Measurements from ENCODE around the gene TNFRSF14. TPM values are rescaled to one million over a fixed set of nuclear protein-coding genes. Genes with fewer than 3 reads are reported as not detected.

Gene TNFRSF14
- total and polyA plus RNA-seq, 2 of the 13 experiments (the other 11 are each of a cell fraction or from before 2014, with no cell fraction given), result 11.9 to 49.9 TPM

DNA sequence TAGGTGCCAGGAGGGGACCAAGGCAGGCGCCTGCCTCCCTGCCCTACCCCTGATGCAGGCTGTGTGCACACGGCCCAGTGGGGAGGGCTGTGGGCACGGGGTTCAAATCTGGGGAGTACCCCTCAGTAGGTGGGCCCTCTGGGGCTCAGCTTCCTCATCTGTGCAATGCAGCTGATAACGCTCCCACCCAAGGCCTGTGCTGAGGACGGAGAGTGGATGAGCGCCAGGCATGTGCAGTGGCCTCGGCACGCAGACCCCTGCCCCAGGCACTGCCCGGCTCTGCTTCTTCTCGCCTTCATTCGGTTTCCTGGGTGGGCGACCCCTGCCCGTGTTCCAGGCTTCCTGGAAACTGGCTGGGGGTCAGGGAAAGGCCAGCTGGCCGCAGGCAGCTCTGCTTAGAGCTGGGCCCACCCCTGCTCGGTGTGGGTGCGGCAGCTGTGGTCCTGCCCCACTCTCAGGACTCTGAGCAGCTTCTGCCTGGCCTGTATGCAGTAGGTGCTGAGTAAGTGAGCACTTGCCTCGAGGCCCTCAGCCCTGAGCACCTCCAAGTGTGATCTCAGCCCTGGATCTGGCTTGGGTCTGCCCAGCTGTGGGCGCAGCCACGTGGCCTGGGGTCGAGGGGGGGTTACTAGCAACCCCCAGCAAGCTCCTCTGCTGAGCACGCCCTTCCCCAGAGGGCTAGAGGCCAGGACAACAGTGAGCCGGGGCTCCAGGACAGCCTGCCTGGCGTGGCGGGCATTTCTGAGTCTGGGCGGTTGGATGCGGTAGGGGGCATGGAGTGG is 11.9 kb upstream of the TNFRSF14 start (continued):
- peak; percentile 4; the same call in 1 of the 2 replicates for TF ChIP-seq ARID4A (CRISPR knock-in tag; IDR thresholded peaks at IDR 0.05; ENCODE audit: borderline replicate concordance)
- TF ChIP-seq, protein P1, sequence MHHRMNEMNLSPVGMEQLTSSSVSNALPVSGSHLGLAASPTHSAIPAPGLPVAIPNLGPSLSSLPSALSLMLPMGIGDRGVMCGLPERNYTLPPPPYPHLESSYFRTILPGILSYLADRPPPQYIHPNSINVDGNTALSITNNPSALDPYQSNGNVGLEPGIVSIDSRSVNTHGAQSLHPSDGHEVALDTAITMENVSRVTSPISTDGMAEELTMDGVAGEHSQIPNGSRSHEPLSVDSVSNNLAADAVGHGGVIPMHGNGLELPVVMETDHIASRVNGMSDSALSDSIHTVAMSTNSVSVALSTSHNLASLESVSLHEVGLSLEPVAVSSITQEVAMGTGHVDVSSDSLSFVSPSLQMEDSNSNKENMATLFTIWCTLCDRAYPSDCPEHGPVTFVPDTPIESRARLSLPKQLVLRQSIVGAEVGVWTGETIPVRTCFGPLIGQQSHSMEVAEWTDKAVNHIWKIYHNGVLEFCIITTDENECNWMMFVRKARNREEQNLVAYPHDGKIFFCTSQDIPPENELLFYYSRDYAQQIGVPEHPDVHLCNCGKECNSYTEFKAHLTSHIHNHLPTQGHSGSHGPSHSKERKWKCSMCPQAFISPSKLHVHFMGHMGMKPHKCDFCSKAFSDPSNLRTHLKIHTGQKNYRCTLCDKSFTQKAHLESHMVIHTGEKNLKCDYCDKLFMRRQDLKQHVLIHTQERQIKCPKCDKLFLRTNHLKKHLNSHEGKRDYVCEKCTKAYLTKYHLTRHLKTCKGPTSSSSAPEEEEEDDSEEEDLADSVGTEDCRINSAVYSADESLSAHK (CRISPR knock-in tag; IDR thresholded peaks at IDR 0.05; ENCODE audit: borderline replicate concordance), result no peak

Data from HepG2 (cell line).